GM19238 (cell line): ENCODE results near the gene FKBP1B.
"Not testable (repeated sequence)": the region's sequence is repeated elsewhere in the genome, so short reads cannot be mapped to it uniquely, and the experiment has no call there.

ENCODE experiments used
- DNase-seq: peaks from one replicate; pipeline ENCODE4 v3.0.0; 2011; ENCODE audit warnings: low spot score; ENCODE audit not compliant: insufficient read length

The FKBP1B gene

DNA sequence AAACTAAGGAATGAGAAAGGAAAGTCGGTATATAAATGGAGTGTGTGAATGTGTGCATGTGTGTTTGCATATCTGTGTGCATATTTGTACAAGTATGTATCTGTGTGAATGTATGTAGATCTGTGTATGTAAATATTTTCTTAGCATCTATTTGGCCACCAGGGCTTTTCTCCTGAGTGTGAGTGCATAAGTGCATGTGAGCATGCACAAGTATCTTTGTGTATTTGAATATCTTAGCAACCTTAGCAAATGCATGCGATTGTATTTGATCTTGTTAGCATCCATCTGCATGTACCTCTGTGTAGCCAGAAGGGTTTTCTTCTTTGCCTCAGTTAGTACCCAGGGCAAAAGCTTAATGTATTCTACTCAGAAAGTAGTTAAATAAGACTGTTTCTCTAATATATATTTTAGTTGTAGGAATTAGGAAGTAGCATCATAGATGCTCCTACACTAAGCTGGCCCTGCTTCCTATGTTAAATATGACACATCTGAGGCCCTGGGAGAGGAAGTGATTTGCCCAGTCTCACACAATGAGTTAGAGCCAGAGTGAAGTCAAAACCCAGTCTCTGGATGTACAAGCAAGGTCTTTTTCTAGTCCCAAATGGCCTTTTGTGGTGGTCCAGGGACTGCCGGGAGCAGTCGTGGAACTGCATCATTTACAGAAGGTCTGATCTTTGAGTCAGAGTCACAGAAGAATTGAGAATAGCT, 9.2 kb downstream of the FKBP1B start:
- DNase-seq = no peak

DNA sequence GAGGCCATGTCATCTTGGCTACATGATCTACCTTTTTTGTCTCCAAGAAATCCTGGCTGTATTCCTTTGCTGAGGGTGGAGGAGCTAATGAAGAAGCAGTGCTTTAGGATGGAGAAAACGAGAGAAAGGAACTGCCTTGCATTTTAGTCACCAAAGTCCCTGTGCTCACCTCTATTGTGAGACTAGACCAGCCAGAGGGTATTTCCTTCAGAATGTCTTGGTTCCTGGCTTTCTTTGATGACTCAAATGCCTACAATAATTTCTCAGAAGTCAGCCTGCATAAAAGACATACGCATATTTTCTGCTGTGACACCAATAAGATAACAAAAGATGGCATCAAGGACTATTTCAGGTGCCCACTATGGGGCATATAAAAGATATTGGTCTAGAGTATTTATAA, 15.8 kb downstream of the FKBP1B start:
- no peak for DNase-seq

DNA sequence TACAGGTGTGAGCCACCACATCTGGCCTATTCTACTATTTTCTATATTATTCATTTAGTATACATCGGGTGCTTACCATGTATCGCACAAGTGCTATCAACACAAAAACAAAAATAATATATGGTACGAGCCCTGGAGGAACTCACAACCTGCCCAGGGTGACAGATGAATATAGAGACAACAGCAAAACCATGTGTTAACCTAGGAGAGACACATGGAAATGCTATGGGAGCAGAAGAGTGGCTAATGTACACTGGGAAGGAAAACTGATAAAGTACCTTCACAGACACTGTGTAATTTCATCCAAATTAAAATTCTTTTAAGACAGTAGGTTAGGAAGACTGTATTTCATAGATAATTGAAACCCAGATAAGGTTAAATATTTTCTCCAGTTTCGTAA, 22.7 kb downstream of the FKBP1B start:
- DNase-seq = no peak

DNA sequence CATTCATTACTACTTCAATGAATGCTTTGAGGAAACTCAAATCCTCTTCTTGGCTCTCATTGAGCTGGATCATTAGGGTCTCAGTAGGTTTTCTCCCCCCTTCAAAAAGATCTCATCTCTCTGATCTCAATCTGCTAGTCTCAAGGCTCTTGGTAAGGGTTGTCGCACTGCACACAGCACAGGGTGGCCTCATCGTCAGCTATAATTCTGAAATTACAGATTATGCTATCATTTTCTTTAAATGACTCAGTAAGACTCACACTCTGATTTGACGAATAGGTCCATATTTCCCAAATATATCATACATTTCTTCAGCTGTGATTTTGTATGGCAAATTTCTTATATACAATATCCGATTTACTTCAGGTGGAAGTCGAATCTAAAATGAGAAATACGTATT, 24.3 kb downstream of the FKBP1B start:
- no peak for DNase-seq

GRCh38 chr2:24075259-24075658, 25.7 kb downstream of the FKBP1B start:
- DNase-seq = no peak

- DNase-seq = peak; percentile 89
Observed at GRCh38 chr2:24075915-24076848, 26.6 kb downstream of the FKBP1B start, which contains the start of gene SF3B6. Gene SF3B6, minus strand, starts transcription at chr2:24076326. Its CDS starts 97 bp downstream, at chr2:24076229.

DNA sequence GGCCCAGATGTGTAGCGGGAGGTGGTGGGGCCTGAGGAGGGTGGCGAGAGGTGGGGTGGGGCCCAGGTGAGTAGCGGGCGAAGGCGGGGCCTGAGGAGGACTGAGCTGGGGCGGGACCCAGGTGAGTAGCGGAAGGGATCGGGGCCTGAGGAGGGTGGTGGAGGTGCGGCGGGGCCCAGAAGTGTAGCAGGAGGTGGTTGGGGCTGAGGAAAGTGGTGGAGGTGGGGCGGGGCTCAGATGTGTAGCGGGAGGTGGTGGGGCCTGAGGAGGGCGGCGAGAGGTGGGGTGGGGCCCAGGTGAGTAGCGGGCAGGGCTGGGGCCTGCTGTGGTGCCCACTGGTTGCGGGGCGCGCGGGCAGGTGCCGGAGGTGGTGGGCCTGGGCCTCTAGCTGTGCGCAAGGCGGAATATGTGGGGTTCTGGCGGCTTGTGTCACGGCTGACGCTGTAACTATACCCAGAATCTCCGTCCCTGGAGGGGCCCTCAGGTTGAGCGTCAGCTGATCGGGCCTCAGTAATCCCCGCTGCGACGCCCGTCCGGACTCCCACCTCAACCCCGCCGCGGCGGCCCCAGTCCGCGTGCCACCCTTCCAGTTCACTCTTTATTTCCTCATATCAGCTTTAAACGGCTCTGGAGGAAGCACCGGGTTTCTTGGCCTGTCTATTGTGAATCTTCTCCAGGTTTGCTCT, 27.5 kb downstream of the FKBP1B start:
- DNase-seq = no peak

DNA sequence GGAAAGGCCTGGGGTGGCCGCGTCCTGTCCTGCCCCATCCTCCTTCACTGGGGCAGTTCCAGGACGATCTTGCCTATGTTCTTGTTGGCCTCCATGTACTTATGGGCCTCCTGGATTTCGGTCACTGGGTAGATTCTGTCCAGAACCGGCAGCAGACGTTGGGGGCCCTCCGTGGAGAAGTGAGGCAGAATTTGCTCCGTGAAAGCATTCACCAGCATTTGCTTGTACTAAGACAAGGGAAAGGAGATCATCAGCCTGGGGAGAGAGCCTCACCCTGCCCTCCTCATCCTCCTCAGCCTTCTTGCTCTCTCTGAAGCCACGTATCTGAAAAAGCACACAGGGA, 28.0 kb downstream of the FKBP1B start:
- DNase-seq = no peak

- DNase-seq = no peak
Observed at GRCh38 chr2:24077879-24078278, 28.3 kb downstream of the FKBP1B start.

DNA sequence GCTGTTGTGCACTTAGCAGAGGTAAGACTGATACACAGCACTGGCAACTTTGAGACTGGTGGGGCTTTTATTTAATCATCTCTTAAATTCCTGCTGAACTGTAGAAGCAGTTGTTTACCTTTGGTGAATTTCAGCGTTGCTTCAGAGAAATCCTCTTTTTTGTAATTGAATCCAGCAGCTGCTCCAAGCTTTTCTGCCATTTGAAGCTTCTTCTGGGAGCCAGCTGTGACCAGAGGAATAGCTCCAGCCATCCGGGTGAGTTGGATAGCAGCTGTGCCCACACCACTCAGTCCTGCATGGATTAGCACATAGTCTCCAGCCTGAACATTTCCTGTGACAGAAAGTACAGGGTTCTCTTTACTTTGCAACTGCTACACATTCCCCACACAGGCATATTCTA, 31.2 kb downstream of the FKBP1B start:
- DNase-seq = no peak

- no peak for DNase-seq
Observed at GRCh38 chr2:24082787-24083566, 33.4 kb downstream of the FKBP1B start.

DNA sequence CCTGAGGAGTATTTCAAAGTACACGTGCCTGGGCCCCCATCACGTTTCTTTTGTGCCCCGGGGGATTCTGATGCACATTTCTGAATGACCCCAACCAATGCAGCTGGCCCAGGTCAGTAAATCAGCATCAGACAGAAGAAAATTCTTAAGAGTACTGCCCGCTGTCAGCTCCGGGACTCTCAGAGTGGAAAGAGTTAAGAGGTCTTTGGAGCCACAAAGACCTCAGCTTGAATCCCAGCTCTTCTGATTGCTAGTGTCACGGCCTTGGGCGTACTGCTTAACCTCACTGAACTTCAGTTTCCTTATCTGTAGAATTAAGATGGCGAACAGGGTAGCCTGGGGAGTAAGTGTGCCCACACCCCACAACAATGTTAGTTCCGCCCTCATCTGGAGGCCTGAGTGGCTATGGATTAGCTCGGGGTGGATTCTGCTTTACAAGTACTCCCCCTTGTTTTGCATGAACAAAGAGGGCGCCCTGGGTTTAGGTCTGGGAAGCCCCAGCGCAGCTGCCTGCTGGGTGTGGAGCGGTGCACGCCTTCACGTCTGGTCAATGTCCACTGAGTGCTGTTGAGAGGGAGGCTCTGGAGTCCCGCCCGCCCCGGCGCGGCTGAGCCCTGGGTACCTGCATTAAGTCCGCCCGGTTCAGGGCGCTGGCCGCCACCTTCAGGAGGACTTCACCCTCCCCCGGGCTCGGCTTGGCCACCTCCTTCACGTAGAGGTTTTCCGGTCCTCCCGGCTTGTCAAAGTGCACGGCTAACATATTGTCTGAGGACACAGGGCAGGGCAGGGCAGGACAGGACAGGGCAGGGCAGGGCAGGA, 34.2 kb downstream of the FKBP1B start:
- DNase-seq = peak; percentile 73

DNA sequence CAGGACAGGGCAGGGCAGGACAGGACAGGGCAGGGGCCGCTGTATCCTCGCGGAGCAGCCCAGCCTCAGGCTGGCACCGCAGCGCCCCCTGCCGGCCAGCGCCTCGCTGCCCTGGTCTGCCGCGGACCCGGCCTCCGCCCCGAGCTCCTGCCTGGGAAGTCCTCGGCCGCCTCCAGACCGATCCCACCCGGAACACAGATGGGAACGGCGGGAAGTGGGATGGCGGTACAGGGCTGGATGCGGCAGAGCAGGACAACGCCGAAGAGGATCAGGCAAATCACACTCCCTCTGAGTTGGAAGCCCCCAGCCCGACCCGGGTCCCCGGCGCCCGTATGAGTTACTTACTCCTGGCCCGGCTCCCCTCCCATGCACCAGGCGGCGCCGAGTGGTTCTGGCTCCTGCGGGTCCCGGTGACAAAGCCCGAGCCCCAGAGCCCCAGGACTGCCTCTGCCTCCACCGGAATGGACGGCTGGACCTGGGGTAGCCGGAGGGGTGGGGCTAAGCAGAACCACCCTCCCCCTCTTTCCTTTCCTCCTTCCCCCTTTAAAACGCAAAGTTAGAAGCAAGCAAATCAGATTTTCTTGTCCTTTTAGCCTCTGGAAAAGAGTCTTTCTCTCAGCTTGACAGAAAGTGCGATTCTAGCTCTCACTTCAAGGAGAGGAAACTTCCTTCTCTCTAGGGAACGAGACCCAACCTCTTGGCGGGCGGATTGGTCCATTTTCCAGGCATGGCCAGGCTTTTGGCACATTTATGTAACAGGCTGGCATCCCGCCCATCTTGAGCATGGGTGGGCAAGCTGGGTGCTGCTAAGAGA, 35.1 kb downstream of the FKBP1B start, which contains the start of gene TP53I3:
Gene TP53I3, minus strand, starts transcription at position 449 of the 814 bp plus-strand sequence. CDS start 508 bp downstream, outside the sequence.
- DNase-seq = peak; percentile 85

- DNase-seq = no peak
Observed at GRCh38 chr2:24085200-24085489, 35.6 kb downstream of the FKBP1B start.

DNA sequence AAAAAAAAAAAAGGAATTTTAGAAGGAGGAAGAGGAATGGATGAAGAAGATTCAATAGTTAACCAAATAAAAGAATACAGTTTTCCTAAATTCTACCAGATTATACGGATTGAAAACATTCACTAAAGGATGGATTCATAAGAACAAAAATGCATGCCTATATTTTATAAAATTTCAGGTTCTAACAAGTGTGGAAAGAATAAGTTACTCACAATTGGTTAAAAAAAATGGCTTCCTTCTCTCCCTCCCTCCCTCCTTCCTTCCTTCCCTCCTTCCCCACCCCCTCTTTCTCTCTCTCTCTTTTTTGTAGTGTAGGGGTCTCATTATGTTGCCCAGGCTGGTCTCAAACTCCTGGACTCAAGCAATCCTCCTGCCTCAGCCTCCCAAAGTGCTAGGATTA, 36.7 kb downstream of the FKBP1B start:
- DNase-seq = no peak

DNA sequence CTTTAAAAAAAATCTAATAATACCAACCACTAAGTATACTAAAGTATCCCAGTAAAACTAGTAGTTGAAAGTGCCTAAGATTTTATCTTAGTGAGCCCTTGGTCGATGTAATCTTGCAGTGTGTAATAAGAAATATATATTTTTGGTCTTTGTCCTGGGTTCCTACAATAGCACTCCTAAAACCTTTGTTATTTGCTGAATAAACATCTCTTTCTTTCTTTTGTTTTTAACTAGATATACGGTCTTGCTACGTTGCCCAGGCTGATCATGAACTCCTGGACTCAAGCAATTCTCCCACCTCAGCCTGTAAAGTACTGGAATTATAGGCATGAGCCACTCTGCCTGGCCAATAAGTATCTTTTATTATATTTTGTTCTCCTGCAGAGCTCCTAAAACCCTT, 37.5 kb downstream of the FKBP1B start:
- DNase-seq = no peak

DNA sequence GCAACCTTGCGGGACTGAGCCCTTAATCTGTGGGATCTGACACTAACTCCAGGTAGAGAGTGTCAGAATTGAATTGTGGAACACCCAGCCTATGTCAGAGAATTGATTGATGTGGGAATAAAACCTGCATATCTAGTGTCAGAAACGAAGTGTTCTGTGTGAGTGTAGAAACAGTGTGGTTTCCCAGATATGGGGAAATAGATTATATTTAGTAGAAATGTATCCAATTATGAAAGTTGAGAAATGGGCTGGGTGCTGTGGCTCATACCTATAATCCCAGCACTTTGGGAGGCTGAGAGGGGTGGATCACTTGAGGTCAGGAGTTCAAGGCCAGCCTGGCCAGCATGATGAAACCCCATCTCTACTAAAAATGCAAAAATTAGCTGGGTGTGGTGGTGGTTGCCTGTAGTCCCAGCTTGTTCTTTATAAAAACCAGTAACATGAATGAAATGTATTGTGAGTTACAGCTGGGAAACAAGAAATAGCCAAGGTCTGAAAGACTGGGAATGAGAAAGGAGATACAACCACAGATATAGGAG, 39.3 kb downstream of the FKBP1B start:
- DNase-seq = no peak

GRCh38 chr2:24093270-24093669, 43.7 kb downstream of the FKBP1B start:
- not testable (repeated sequence) for DNase-seq

DNA sequence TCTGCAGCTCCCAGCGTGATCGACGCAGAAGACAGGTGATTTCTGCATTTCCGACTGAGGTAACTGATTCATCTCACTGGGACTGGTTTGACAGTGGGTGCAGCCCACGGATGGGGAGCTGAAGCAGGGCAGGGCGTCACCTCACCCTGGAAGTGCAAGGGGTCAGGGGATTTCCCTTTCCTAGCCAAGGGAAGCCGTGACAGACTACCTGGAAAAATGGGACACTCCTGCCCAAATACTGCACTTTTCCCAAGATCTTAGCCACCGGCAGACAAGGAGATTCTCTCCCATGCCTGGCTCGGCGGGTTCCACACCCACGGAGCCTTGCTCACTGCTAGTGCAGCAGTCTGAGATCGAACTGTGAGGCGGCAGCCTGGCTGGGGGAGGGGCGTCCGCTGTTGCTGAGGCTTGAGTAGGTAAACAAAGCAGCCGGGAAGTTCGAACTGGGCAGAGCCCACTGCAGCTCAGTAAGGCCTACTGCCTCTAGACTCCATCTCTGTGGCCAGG, 45.7 kb downstream of the FKBP1B start:
- not testable (repeated sequence) for DNase-seq
